Activated CD8-positive, alpha-beta T cell treated with anti-CD3 and anti-CD28 coated beads for 36 hours (primary cell): Measurements from ENCODE around the gene GATB. TPM values are rescaled to one million over a fixed set of nuclear protein-coding genes. Genes with fewer than 3 reads are reported as not detected.
A peak's percentile ranks its signal among the peaks of the same experiment; 100 is the strongest.

Experiments used
- ATAC-seq: fragments of 200-7000 bp; cut with Tn5 transposase; one replicate; pipeline ENCODE4 v1.10.0; 2021; ENCODE audit warnings: mild to moderate bottlenecking, moderate library complexity
- CTCF ChIA-PET: fragments of 350-600 bp; sonication (Branson Sonifier 250); formaldehyde crosslinking; loops from one replicate; lab custom pipeline; 2021; ENCODE audit warnings: antibody characterized with exemption; lab: Charles Lee
- POLR2A ChIA-PET: fragments of 350-600 bp; sonication (Branson Sonifier 250); formaldehyde crosslinking; loops from one replicate; lab custom pipeline; 2021; ENCODE audit warnings: antibody characterized with exemption; lab: Charles Lee
- DNase-seq: peaks from one replicate; pipeline ENCODE4 v3.0.0-alpha.2; 2020
- H3K27ac Mint-ChIP-seq: one replicate; pipeline ENCODE4 v1.8.0; 2021; ENCODE audit warnings: mild to moderate bottlenecking, mixed read lengths
- H3K27me3 Mint-ChIP-seq: one replicate; pipeline ENCODE4 v1.8.0; 2021; ENCODE audit warnings: mixed read lengths
- H3K36me3 Mint-ChIP-seq: one replicate; pipeline ENCODE4 v1.8.0; 2021; ENCODE audit warnings: low read depth, mixed read lengths
- H3K4me1 Mint-ChIP-seq: one replicate; pipeline ENCODE4 v1.8.0; 2021; ENCODE audit warnings: low read depth, mixed read lengths
- H3K4me3 Mint-ChIP-seq: one replicate; pipeline ENCODE4 v1.8.0; 2021; ENCODE audit warnings: mild to moderate bottlenecking, moderate library complexity, mixed read lengths
- H3K9me3 Mint-ChIP-seq: one replicate; pipeline ENCODE4 v1.8.0; 2021; ENCODE audit warnings: mixed read lengths
- intact Hi-C: fragments of 100-400 bp; cut with micrococcal nuclease; formaldehyde crosslinking; loops from one replicate; pipeline ENCODE4 v1.10.0; 2022
- total RNA-seq, 2 experiments: library from RNA; stranded (reverse); gene quantifications; one replicate each; pipeline ENCODE4 v1.2.3, GENCODE V29; 2021
- TF ChIP-seq, protein P1 (sequence below): fragments of 200-600 bp; IDR thresholded peaks from one replicate; pipeline ENCODE4 v1.8.0; 2022; ENCODE audit warnings: antibody characterized with exemption, mild to moderate bottlenecking

GATB gene, protein sequence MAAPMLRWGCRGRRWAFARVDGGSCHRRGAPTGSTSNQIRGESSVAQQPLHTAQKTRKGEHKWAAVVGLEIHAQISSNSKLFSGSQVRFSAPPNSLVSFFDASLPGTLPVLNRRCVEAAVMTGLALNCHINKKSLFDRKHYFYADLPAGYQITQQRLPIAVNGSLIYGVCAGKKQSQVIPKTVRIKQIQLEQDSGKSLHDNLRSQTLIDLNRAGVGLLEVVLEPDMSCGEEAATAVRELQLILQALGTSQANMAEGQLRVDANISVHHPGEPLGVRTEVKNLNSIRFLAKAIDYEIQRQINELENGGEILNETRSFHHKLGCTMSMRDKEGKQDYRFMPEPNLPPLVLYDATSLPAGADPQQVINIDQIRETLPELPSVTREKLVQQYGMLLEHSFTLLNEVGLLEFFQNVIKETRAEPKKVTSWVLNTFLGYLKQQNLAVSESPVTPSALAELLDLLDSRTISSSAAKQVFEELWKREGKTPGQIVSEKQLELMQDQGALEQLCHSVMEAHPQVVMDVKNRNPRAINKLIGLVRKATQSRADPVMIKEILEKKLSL
- 10 to 100 TPM; 19.1 to 22.3 TPM for total RNA-seq

DNA sequence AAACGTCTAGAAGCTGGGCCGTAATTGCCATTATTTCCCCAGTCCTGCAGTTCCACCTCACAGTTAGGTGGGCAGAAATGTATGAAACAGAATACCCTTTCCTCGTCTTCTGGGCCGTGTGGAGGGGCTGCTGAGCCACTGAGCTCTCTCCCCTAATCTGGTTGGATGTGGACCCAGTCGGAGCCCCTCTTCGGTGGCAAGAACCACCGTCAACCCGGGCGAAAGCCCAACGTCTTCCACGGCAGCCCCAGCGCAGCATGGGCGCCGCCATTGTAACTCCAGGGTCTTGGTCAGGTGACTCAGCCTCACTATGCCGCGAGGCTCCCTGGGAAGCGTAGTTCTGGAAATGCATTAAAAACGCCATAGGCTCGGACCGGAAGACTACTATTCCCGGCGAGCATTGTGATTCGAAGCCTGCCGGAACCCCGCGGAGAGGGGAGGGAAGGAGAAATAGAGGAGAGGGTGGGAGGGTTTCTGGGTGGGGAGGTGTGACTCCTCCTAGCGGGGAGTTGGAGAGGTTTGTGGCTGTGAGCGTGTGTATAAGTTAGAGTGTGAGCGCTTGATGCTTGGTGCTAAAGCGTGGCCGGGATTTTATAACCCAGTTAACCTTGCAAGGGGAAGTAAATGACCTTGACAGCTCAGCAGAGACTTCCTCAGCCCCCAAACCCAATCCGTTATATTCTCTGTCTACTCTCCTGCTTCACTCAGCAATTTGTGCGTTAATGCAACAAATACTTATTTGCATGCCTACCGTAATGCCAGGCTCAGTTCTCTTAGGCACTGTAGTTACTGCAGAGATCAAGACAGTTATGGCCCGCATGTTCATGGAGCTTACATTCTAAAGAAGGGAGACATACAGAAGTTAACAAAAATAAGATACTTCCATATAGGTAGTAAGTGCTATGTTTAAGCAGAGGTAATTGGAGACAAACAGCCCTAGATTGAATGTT lies at the start of gene GATB:
Gene GATB (minus strand): TSS at position 296 of the 950 bp plus-strand sequence. CDS start 25 bp downstream, at position 271.
- POLR2A ChIA-PET, result interaction anchor here (0.7 to 1.3 kb wide), 5 partner anchors 10 to 122 kb away, joined by 3 to 4 read pairs (median 3); no protein-coding TSS in a partner anchor

DNA sequence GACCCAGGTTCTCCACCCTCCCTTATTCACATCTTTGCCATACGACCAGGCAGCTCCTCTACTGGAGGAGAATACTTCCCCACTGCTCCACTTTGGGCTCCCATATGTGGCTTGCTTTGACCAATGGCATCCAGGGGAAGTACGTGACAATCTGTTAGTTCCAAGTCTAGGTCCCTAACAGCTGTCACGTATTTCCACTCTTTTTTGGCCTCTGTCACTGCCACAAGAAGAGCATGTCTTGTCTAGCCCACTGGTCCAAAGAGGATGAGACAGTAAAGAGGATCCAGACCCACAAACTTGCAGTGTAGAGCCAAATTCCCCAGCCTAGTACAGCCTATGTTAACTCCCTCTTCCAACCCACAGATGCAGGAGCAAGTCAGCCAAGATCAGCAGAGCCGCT lies 49.7 kb upstream of the GATB start:
- DNase-seq, result no peak
- no peak for ATAC-seq
- Mint-ChIP-seq H3K27me3 (no peaks in the 10 kb centered on the region), H3K4me3 (no peak overlapping the region), H3K9me3 (no peaks in the 10 kb centered on the region), H3K4me1 (no peaks in the 10 kb centered on the region), H3K27ac (no peak overlapping the region), H3K36me3 (no peaks in the 10 kb centered on the region)
- CTCF ChIA-PET, result interaction anchor here (1.2 to 3.2 kb wide), 3 partner anchors 8 to 11 kb away, joined by 3 to 27 read pairs (median 4); no protein-coding TSS in a partner anchor
- TF ChIP-seq, protein P1, sequence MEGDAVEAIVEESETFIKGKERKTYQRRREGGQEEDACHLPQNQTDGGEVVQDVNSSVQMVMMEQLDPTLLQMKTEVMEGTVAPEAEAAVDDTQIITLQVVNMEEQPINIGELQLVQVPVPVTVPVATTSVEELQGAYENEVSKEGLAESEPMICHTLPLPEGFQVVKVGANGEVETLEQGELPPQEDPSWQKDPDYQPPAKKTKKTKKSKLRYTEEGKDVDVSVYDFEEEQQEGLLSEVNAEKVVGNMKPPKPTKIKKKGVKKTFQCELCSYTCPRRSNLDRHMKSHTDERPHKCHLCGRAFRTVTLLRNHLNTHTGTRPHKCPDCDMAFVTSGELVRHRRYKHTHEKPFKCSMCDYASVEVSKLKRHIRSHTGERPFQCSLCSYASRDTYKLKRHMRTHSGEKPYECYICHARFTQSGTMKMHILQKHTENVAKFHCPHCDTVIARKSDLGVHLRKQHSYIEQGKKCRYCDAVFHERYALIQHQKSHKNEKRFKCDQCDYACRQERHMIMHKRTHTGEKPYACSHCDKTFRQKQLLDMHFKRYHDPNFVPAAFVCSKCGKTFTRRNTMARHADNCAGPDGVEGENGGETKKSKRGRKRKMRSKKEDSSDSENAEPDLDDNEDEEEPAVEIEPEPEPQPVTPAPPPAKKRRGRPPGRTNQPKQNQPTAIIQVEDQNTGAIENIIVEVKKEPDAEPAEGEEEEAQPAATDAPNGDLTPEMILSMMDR, result no peak
- POLR2A ChIA-PET, result no interaction called here
- intact Hi-C loops, result no loop called here

More for the DNA sequence above, at the start of gene GATB:
- Mint-ChIP-seq H3K4me3 (peak within 1 kb of the TSS; percentile 94), H3K9me3 (no peaks in the 10 kb centered on the region), H3K27ac (peak within 1 kb of the TSS; percentile 95), H3K36me3 (peaks cover 5% of the 10 kb centered on the region), H3K4me1 (peaks cover 20% of the 10 kb centered on the region), H3K27me3 (no peaks in the 10 kb centered on the region)
- TF ChIP-seq, protein P1, result peak; percentile 33
- ATAC-seq (peak; percentile 99), DNase-seq (peak; percentile 96)
- intact Hi-C loops, result loop anchor here (5.0 to 10.0 kb wide), 2 partner anchors 164 to 496 kb away; no protein-coding TSS in a partner anchor
- CTCF ChIA-PET, result interaction anchor here (0.8 kb wide), 1 partner anchor 121 kb away, joined by 3 read pairs; no protein-coding TSS in a partner anchor

DNA sequence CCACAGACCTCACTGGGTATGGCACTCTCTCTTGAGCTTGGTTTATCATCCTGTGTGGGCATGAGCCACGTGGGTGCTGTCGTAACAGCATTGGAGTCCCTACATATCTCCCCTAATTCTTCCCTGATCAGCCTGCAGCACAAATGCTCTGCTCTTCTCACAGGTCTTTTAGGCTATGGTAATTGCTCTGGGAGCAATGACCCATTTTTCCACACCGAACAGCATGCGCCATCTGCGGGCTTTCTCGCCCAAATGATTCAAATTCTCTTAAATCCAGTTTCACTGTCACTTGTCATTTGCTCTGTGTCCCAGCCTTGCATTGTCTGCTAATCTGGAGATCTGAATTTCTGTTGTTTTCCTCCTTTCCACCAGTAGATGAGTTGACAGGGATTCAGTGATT lies 48.9 kb upstream of the GATB start:
- ATAC-seq, result no peak
- TF ChIP-seq, protein P1, result no peak

DNA sequence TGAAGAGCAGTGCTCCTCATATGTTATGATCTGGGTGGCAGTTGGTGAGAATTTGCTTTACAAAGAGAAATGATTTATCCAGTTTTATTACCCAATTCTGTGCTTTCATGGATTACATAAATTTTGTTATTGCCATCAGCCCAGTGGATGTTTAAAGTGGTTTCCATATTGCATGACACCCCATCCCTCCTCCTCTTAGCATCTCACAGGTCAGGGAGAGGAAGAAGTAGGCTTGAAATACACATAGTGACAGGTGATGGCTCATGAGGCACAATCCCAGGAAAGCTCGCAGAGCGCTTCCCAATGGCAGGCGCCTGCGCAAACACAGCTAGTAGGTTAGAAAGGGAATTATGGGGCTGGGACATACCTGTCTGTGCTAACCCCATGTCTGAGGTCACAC lies 47.7 kb upstream of the GATB start:
- ChIA-PET POLR2A (no interaction called here), CTCF (no interaction called here)
- H3K4me3 Mint-ChIP-seq, result no peak overlapping the region

More for the DNA sequence above, 48.9 kb upstream of the GATB start:
- H3K27ac Mint-ChIP-seq, result no peak overlapping the region
- ChIA-PET POLR2A (no interaction called here), CTCF (interaction anchor here (1.4 to 3.2 kb wide), 2 partner anchors 7 to 10 kb away, joined by 3 to 27 read pairs; no protein-coding TSS in a partner anchor)
- H3K36me3 Mint-ChIP-seq, result no peaks in the 10 kb centered on the region
- H3K4me3 Mint-ChIP-seq, result no peak overlapping the region
- intact Hi-C loops, result no loop called here
- no peaks in the 10 kb centered on the region for H3K27me3 Mint-ChIP-seq
- no peaks in the 10 kb centered on the region for H3K9me3 Mint-ChIP-seq
- no peaks in the 10 kb centered on the region for H3K4me1 Mint-ChIP-seq
- no peak for DNase-seq

More for the DNA sequence above, 47.7 kb upstream of the GATB start:
- Mint-ChIP-seq H3K36me3 (no peaks in the 10 kb centered on the region), H3K4me1 (no peaks in the 10 kb centered on the region), H3K9me3 (no peaks in the 10 kb centered on the region), H3K27ac (no peak overlapping the region), H3K27me3 (no peaks in the 10 kb centered on the region)
- TF ChIP-seq, protein P1, result no peak
- no peak for ATAC-seq
- intact Hi-C loops, result no loop called here
- no peak for DNase-seq
